GM13976 (cell line): ENCODE measurements around the gene UROC1.

Source experiments
- DNase-seq: peaks from one replicate; pipeline ENCODE4 v3.0.0; 2012; ENCODE audit warnings: low spot score
- CTCF ChIP-seq: IDR thresholded peaks from 2 replicates; pipeline ENCODE4 v1.5.1; 2012; ENCODE audit warnings: borderline replicate concordance, mild to moderate bottlenecking; ENCODE audit not compliant: insufficient read depth; ENCODE audit errors: extremely low read depth, missing control alignments, control extremely low read depth
- in situ Hi-C: fragments of 300-500 bp; cut with MboI; formaldehyde crosslinking; loops from one replicate; pipeline ENCODE4 v1.12.0; 2022; ENCODE audit warnings: low sequenced_read_pairs, mixed read lengths, inconsistent platforms; ENCODE audit not compliant: unreplicated experiment

UROC1 gene

GRCh38 chr3:126540951-126541627 is 23.5 kb upstream of the UROC1 start:
- TF ChIP-seq CTCF: no peak
- DNase-seq: no peak
- in situ Hi-C loops: no loop called here

DNA sequence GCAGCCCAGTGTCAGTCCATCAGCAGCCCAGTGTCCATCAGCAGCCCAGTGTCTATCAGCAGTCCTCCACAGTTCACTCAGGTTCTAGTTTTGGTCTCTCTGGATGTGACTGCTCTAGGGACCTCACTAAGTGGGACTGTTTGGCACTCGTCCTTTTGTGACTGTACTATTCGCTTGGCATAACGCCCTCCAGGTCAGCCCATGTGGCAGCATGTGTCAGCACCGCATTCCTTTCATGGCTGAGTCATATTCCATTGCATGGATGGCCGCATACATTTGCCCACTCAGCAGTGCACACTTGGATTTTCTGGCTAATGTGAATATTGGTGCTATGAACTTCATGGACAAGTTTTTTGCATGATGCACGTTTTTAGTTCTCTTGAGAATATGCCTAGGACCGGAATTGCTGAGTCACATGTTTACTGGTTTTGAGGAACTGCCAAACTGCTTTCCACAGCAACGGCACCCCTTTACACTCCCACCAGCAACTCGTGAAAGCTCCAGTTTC is 22.8 kb upstream of the UROC1 start:
- no peak for TF ChIP-seq CTCF
- DNase-seq: no peak
- in situ Hi-C loops: no loop called here

- TF ChIP-seq CTCF: no peak
- in situ Hi-C loops: no loop called here
- no peak for DNase-seq
Measured at GRCh38 chr3:126539558-126540250, 22.1 kb upstream of the UROC1 start.

DNA sequence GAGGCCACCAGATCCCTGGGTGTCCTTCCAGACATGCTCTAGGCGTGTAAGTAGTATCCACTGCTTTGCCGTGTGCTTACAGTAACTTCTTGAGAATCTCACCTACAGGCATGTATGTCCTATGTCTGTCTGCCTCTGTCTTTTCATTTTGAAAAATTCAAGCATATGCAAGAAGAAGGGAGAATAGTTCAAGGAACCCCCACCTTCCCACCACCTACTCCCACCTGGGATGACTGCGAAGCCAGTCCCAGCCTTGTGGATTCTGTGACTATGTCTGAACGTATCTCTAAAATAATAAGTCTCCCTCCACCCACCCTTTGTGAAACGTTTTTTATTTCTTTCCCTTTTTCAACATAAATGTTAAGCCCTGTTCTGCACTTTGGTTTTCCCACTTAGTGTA is 21.4 kb upstream of the UROC1 start:
- no peak for TF ChIP-seq CTCF
- in situ Hi-C loops: no loop called here
- no peak for DNase-seq

GRCh38 chr3:126538316-126538715 is 20.7 kb upstream of the UROC1 start:
- DNase-seq: no peak
- in situ Hi-C loops: no loop called here
- no peak for TF ChIP-seq CTCF

- in situ Hi-C loops: no loop called here
- DNase-seq: no peak
- TF ChIP-seq CTCF: no peak
Measured at GRCh38 chr3:126537730-126538281, 20.2 kb upstream of the UROC1 start.
